Mucosa of stomach (tissue), 1 donor: ENCODE measurements around the gene SLC9B1.
"Not testable (repeated sequence)": the region's sequence is repeated elsewhere in the genome, so short reads cannot be mapped to it uniquely, and the experiment has no call there.

Experiments used
- H3K27me3 ChIP-seq: one replicate; pipeline ENCODE4 v1.7.0; 2013; ENCODE audit warnings: mild to moderate bottlenecking, low read length; ENCODE audit not compliant: control insufficient read depth, insufficient read depth
- H3K36me3 ChIP-seq: one replicate; pipeline ENCODE4 v1.7.0; 2013; ENCODE audit warnings: low read length; ENCODE audit not compliant: control insufficient read depth, insufficient read depth
- H3K4me1 ChIP-seq: one replicate; pipeline ENCODE4 v1.7.0; 2013; ENCODE audit warnings: mild to moderate bottlenecking, low read length; ENCODE audit not compliant: control insufficient read depth, insufficient read depth
- H3K4me3 ChIP-seq: one replicate; pipeline ENCODE4 v1.7.0; 2013; ENCODE audit warnings: low read length
- H3K9ac ChIP-seq: one replicate; pipeline ENCODE4 v1.7.0; 2013; ENCODE audit warnings: mild to moderate bottlenecking, low read length, moderate library complexity
- H3K9me3 ChIP-seq: one replicate; pipeline ENCODE4 v1.7.0; 2013; ENCODE audit warnings: mild to moderate bottlenecking, low read length, moderate library complexity; ENCODE audit not compliant: control insufficient read depth
- donor health status: Pancreatic carcinoma.

Gene SLC9B1

DNA sequence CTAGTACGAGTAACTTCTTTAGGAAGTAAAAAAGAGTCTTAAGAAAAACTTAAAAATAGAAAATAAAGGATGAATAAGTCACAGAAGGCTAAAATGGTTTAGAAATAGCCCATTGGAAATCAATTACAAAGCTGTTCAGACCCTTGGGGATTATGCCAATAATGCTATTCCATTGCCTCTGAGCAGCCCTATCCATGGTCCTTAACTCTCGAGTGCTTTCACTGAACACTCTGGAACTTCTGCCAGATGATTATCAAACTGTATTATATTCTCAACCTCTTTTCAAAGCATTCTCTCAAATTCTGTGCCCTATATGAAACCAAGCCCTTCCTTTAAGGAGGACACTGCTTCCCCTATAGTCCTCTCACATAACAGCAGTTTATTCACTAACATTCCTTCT, 17.0 kb downstream of the SLC9B1 start:
- Histone ChIP-seq H3K4me3 (no peak overlapping the region), H3K9me3 (no peaks in the 10 kb centered on the region), H3K4me1 (no peaks in the 10 kb centered on the region), H3K9ac (no peak overlapping the region), H3K36me3 (no peaks in the 10 kb centered on the region), H3K27me3 (no peaks in the 10 kb centered on the region)

- Histone ChIP-seq H3K36me3 (no peaks in the 10 kb centered on the region), H3K4me3 (no peak overlapping the region), H3K4me1 (no peaks in the 10 kb centered on the region), H3K9me3 (no peaks in the 10 kb centered on the region), H3K9ac (no peak overlapping the region), H3K27me3 (no peaks in the 10 kb centered on the region)
Observed at GRCh38 chr4:102994803-102995202, 24.7 kb downstream of the SLC9B1 start.

GRCh38 chr4:102993985-102994384, 25.5 kb downstream of the SLC9B1 start:
- not testable (repeated sequence) for H3K4me3 ChIP-seq, H3K4me1 ChIP-seq, H3K27me3 ChIP-seq, H3K9ac ChIP-seq, H3K36me3 ChIP-seq, H3K9me3 ChIP-seq

DNA sequence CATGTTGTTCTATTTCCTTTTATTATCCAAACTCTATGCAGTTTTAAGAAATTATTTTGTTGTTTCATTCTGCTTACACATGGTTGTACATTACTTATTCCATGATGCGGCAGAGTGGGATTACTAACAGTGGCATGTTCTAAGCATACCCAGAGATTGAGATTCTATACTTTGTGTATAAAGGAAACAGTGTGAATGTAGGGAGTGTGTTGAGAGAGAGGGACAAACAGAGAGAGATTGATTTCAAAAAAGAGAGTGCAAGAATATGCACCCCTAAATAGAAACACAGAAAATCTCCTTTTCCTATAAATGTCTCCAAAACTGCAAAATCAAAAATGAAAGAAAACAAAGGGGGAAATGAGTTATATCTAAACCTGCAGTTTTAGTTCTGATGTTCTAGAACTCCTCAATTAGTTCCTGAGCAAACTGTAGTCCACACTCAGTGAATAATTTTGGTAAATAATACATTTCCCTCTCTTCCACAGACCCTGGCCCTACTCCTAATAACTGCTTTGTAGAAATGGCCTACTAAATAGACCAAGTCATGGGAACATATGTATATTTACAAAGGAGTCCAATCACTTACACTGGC, 31.0 kb downstream of the SLC9B1 start:
- Histone ChIP-seq H3K9ac (no peak overlapping the region), H3K4me1 (no peaks in the 10 kb centered on the region), H3K36me3 (no peaks in the 10 kb centered on the region), H3K27me3 (no peaks in the 10 kb centered on the region), H3K4me3 (no peak overlapping the region), H3K9me3 (no peaks in the 10 kb centered on the region)

DNA sequence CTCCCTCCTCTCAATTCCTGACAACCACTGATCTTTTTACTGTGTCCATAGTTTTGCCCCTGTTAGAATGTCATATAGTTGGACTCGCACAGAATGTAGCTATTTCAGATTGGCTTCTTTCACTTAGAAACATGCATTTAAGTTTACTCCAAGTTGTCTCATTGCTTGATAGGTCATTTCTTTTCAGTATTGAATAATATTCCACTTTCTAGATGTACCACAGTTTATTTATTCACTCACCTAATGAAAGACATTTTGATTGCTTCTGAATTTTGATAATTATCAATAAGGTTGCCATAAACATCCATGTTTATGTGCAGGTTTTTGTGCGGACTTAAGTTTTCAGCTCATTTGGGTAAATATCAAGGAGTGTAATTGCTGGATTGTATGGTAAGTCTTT, 38.5 kb downstream of the SLC9B1 start:
- H3K4me3 ChIP-seq = no peak overlapping the region
- no peak overlapping the region for H3K9ac ChIP-seq
- no peaks in the 10 kb centered on the region for H3K9me3 ChIP-seq
- H3K27me3 ChIP-seq = no peaks in the 10 kb centered on the region
- no peaks in the 10 kb centered on the region for H3K4me1 ChIP-seq
- no peaks in the 10 kb centered on the region for H3K36me3 ChIP-seq

DNA sequence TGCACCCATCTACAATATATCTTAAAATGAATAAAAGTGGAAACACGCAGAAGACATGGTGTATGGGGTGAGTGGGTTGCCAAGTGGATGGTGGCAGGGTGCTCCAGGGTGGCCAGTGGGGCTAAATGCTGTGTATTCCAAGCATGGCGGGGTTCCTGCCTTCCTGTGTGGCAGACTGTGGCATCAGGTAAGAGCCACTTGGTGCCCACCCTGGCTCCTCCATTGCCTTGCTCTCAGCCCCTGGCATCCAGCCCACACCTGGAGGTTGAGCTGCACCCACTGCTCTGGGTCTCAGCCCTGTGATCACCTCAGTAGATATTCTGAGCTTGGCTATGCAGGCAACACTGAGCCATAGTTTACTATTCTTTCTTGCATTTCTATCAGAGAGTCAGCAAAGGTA, 57.7 kb downstream of the SLC9B1 start:
- H3K36me3 ChIP-seq, H3K9me3 ChIP-seq, H3K4me3 ChIP-seq, H3K4me1 ChIP-seq, H3K9ac ChIP-seq, H3K27me3 ChIP-seq: not testable (repeated sequence)

DNA sequence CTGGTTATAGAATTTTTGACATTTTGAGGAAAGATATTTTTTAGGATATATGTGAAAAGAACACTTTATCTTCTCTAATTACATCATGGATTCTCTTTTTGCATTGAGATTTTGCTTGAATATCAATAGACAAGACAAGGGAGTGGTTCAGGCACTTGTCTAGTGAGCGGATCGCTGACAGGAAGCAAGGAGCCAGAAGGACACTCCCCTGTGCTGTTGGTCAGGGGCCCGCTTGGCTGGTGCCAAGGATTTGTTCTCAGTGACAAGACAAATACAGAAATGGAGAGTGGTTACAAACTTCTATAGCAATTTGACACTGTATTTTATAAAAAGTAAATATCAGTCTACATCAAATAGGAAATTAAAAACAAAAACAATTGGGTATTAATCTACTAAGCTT, 60.0 kb downstream of the SLC9B1 start:
- Histone ChIP-seq H3K9me3 (no peaks in the 10 kb centered on the region), H3K4me3 (no peak overlapping the region), H3K4me1 (no peaks in the 10 kb centered on the region), H3K9ac (no peak overlapping the region), H3K36me3 (no peaks in the 10 kb centered on the region), H3K27me3 (no peaks in the 10 kb centered on the region)

DNA sequence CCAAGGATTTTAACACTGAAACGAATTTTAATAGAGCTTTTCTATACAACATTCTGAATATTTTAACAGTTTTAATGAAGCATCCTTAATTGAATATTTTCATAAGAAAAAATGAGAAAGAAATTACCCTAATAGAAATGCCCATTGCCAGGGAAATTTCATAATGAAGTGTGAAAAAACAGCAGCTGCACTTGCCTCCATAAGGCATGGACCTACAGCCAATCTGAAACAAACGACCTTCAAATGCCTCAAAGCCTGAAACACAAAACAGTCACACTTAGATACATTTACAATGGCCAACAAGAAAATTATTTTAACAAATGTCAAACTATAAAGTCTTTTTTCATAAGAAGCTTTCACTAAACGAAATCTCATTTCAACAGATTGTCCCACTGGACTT, 74.4 kb downstream of the SLC9B1 start:
- no peaks in the 10 kb centered on the region for H3K4me1 ChIP-seq
- H3K9me3 ChIP-seq = no peaks in the 10 kb centered on the region
- H3K4me3 ChIP-seq = no peak overlapping the region
- no peak overlapping the region for H3K9ac ChIP-seq
- H3K36me3 ChIP-seq = no peaks in the 10 kb centered on the region
- H3K27me3 ChIP-seq = no peaks in the 10 kb centered on the region

- not testable (repeated sequence) for H3K9ac ChIP-seq
Observed at GRCh38 chr4:102938063-102938462, 81.4 kb downstream of the SLC9B1 start.

DNA sequence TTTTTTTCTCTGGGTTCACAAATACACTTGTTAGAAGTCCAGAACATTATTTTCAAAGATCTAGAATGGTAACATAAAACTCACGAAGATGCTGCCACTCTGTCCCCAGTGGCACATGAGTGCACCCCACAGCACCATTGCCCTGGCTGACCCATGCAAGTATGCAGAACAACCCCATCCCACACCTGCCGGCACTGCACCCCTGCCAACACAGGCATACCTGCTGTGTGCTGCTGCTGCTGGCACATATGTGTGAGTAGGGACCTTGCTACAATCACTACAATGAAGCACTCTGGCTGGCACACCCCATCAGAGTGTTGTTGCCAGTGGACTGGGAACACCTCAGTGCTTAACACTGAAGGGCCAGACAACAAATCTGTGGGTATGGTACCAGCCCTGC, 83.8 kb downstream of the SLC9B1 start:
- Histone ChIP-seq H3K9ac (no peak overlapping the region), H3K4me3 (no peak overlapping the region), H3K36me3 (no peaks in the 10 kb centered on the region), H3K27me3 (no peaks in the 10 kb centered on the region), H3K4me1 (no peaks in the 10 kb centered on the region), H3K9me3 (no peaks in the 10 kb centered on the region)

More at GRCh38 chr4:102938063-102938462, 81.4 kb downstream of the SLC9B1 start:
- not testable (repeated sequence) for H3K9me3 ChIP-seq, H3K4me1 ChIP-seq, H3K27me3 ChIP-seq, H3K36me3 ChIP-seq, H3K4me3 ChIP-seq

DNA sequence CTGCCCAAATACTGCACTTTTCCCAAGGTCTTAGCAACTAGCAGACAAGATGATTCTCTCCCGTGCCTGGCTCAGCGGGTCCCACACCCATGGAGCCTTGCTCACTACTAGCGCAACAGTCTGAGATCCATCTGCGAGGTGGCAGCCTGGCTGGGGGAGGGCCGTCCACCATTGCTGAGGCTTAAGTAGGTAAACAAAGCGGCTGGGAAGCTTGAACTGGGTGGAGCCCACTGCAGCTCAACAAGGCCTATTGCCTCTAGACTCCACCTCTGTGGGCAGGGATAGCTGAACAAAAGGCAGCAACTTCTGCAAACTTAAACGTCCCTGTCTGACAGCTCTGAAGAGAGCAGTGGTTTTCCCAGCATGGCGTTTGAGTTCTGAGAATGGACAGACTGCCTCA, 99.8 kb downstream of the SLC9B1 start:
- H3K9me3 ChIP-seq, H3K36me3 ChIP-seq, H3K9ac ChIP-seq, H3K4me1 ChIP-seq, H3K27me3 ChIP-seq, H3K4me3 ChIP-seq: not testable (repeated sequence)

DNA sequence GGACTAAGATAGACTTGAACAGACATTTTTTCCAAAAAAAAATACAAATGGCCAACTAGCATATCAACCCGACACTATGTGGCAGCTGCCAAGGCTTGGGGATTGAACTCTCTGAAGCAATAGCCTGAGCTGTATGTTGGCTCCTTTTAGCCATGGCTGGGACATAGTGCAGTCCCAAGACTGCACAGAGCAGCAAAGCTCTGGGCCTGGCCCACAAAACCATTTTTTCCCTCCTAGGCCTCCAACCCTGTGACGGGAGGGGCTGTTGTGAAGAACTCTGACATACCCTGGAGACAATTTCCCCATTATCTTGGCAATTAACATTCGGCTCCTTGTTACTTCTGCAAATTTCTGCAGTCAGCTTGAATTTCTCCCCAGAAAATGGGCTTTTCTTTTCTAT, 100.6 kb downstream of the SLC9B1 start:
- H3K4me3 ChIP-seq = no peak overlapping the region
- H3K9ac ChIP-seq = no peak overlapping the region
- no peaks in the 10 kb centered on the region for H3K4me1 ChIP-seq
- no peaks in the 10 kb centered on the region for H3K9me3 ChIP-seq
- no peaks in the 10 kb centered on the region for H3K27me3 ChIP-seq
- no peaks in the 10 kb centered on the region for H3K36me3 ChIP-seq

GRCh38 chr4:102901804-102902203, 117.7 kb downstream of the SLC9B1 start:
- H3K9ac ChIP-seq = no peak overlapping the region
- H3K27me3 ChIP-seq = no peaks in the 10 kb centered on the region
- no peak overlapping the region for H3K4me3 ChIP-seq
- no peaks in the 10 kb centered on the region for H3K4me1 ChIP-seq
- no peaks in the 10 kb centered on the region for H3K9me3 ChIP-seq
- no peaks in the 10 kb centered on the region for H3K36me3 ChIP-seq
